Measurements from ENCODE around the gene SLC13A1. TPM values are rescaled to one million over a fixed set of nuclear protein-coding genes. Genes with fewer than 3 reads are reported as not detected.
A peak's percentile ranks its signal among the peaks of the same experiment; 100 is the strongest.
"Not testable (repeated sequence)": the region's sequence is repeated elsewhere in the genome, so short reads cannot be mapped to it uniquely, and the experiment has no call there.

Gene SLC13A1
- total RNA-seq, 1 experiment from 2014 or later: not detected

DNA sequence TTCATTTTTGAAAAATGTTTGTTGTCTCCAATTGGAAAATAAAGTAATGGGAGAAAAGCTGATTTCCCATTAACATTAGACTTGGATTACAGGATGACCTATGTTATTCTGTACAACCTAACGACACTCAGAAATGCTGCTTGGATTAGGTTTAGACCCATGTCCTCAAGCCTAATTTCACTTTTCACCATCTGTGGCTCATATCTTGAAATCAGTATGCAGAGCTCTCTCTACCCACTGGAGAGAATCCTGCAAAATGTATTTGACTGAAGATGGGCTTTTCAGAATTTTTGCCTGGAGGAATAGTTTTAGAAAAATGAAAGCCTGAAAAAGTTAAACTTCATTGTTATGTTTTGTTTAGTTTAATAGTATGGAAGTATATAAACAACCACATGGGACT, 63.8 kb downstream of the SLC13A1 start:
- in situ Hi-C loops (cut with HindIII; ENCODE audit: low sequenced_read_pairs): no loop called here
- DNase-seq (ENCODE audit: low spot score): no peak

DNA sequence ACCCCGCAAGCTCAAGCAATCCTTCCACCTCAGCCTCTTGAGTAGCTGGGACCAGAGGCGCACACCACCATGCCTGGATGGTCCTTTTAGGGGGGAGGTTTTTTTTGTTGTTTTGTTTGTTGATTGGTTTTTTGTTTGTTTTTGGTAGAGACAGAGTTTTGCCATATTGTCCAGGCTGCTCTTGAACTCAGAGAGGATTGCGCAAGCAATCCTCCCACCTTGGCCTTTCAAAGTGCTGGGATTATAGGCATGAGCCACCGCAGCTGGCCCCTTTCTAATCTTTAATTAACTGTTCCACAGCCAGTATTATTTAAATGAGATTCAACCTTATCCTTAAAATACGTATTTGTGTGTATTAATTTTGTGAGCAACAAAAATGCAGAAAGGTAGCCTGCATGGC, 65.8 kb downstream of the SLC13A1 start:
- no peak for DNase-seq (ENCODE audit: low spot score)
- in situ Hi-C loops (cut with HindIII; ENCODE audit: low sequenced_read_pairs): no loop called here

DNA sequence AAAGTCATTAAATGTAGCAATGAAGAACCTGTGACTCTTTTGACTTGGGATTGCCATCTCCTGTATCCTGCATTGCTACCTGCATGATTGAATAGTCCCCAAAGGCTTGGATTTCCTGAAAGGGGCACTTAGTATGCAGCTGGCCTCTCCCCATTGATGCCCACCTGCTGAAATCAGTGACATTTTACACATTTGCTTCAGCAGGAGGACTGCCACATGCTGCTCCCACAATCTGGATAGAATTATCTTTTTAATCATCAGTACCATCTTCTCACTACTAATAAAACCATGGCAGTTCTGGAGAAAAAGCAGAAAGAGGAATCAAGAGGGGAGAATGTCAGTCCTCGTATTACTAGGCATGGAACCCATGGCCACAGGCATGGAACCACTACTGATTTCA, 67.8 kb downstream of the SLC13A1 start:
- in situ Hi-C loops (cut with HindIII; ENCODE audit: low sequenced_read_pairs): no loop called here
- peak; percentile 98 for DNase-seq (ENCODE audit: low spot score)

DNA sequence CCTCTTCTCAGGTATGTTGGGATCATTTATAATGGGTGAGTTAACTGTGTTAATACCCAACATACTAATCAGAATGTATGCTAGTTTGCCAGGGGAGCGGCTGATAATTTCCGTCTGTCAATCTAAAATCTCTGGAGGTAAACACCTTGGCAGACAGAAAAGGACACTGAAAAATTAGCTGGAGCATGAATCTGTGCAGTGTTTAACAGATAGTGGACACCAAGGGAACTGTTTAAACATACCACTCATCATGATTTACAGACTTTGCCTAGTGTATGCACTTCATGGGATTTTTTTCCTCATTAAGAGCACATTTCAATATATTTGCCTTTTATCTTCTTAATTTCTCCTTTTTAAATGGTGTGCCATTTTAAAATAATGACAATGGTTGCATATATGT, 68.2 kb downstream of the SLC13A1 start:
- in situ Hi-C loops (cut with HindIII; ENCODE audit: low sequenced_read_pairs): no loop called here

DNA sequence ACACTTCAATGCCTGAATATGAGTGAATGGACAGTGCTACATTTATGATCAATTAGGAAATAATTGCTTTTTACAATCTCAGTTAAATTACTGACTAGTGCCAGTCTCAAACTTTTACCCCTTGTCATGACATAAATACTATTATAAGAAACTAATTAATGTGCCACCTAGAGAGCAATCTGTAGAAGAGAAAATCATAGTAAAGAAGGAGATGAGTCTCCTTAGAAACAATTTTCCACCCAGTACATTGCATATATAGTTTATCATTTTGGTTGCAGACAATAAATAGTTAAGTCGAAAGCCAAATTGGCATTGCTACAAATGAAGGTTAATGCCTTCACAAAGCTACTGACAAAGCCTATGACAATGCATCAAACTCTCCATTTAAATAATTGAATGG, 68.6 kb downstream of the SLC13A1 start:
- in situ Hi-C loops (cut with HindIII; ENCODE audit: low sequenced_read_pairs): no loop called here
- no peak for DNase-seq (ENCODE audit: low spot score)

More for the DNA sequence above, 68.2 kb downstream of the SLC13A1 start:
- peak; percentile 82 for DNase-seq (ENCODE audit: low spot score)

DNA sequence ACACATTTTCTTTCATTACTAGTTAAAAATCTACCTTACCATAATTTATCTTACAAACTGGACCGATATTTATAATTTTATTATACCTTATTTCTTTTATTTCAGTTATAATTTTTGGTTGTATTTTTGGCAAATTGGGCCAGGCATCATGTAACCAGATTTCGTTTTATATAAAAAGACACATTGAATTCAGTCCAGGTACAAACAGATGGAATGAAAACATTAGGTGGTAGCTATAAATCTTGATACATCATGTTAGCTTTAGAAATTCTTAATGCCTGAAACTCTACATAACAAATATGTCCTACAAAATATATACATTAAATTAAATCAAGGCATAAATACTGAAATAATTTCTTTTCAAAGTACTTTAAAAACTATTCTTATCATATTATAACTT, 73.1 kb downstream of the SLC13A1 start:
- in situ Hi-C loops (cut with HindIII; ENCODE audit: low sequenced_read_pairs): no loop called here
- DNase-seq (ENCODE audit: low spot score): peak; percentile 92

DNA sequence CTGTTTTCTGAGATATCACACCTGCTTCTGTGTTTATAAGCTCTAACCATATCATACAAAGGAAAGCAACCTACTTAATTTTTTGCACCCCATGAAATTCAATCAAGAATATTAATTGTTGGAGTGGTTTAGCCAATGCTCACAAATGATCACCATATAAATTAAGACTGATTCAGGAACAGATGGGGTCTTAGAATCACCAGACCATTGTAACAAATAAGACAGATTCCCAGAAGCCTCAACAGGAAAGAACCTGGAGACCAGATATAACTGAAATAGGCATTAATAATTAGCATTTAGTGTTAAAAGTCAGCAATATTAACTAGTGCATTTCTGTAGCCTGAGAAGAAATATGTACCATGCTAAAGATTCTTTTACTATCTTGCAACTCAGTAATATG, 73.6 kb downstream of the SLC13A1 start:
- DNase-seq (ENCODE audit: low spot score): peak; percentile 70
- in situ Hi-C loops (cut with HindIII; ENCODE audit: low sequenced_read_pairs): no loop called here

DNA sequence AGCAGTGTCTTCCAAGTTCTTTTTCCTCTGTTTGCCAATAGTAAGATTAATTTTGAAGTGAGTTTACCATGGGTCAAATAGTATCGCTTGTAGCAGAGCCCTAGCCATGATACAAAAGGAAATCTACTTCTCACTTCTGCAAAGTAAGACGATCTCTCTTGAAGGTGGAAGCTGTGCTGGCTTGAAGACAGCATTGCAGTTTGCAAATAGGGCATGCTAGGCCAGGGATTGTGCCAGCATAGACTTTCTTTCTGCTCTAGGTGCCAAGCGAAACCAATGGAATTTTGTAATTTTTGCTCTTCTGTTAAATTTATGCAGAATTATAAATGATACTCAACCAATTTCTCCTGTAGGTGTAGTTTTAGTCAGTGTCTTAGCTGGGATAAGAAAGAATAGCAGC, 74.5 kb downstream of the SLC13A1 start:
- in situ Hi-C loops (cut with HindIII; ENCODE audit: low sequenced_read_pairs): no loop called here
- DNase-seq (ENCODE audit: low spot score): peak; percentile 85

DNA sequence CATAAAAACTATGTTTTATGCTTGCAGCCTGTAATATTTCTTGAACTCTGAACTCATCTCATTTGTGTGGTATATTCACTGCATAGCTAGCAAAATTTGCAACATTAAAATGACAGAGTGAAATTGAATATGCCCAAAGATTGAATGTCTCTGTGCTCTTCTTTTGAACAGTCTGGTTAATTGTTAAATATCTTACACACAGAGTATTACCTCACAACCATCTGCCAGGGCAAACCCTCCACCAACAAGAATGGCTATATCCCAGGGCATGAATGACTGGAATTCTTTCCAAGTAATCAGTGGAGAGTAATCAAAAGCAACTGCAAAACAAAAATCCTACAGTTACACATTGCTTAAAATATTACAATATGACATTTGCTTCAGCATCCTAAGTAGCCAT, 76.9 kb downstream of the SLC13A1 start:
- in situ Hi-C loops (cut with HindIII; ENCODE audit: low sequenced_read_pairs): no loop called here
- DNase-seq (ENCODE audit: low spot score): peak; percentile 96

DNA sequence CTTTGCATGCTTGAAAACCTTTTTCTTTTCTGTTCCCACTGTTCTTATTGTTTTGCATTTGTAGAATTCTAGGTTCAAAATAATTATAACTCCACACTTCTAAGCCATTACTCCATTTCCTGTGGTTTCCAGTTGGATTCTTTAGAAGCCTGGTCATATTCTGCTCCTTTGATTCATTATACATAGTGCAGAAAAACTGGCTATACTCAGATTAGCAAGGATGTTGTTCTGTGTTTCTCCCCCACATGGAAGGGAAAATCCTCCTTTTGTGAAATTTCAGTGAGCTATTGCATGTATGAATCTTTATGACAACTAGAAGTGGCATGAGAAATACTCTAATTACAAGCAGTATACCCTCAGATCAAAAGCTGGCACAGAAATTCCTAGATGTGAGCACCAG, 79.5 kb downstream of the SLC13A1 start:
- DNase-seq (ENCODE audit: low spot score): no peak
- in situ Hi-C loops (cut with HindIII; ENCODE audit: low sequenced_read_pairs): no loop called here

DNA sequence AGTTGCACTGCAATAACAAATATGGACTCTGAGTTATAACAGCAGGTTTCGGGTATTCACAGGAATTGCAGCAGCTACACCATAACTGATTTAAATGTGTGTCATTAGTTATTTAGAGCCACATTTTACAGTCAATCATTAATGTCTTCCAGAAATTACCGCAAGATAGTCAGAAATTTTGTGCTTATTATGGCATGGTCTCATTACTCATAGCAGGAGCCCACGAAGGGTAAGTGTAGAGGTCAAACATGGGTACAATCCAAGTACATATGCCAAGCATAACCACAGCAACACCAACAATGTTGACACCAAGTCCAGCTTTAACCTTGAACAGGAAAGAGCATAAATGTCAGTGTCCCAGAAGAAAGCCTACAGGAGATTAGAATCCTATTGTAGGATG, 84.4 kb downstream of the SLC13A1 start:
- no peak for DNase-seq (ENCODE audit: low spot score)
- in situ Hi-C loops (cut with HindIII; ENCODE audit: low sequenced_read_pairs): no loop called here

DNA sequence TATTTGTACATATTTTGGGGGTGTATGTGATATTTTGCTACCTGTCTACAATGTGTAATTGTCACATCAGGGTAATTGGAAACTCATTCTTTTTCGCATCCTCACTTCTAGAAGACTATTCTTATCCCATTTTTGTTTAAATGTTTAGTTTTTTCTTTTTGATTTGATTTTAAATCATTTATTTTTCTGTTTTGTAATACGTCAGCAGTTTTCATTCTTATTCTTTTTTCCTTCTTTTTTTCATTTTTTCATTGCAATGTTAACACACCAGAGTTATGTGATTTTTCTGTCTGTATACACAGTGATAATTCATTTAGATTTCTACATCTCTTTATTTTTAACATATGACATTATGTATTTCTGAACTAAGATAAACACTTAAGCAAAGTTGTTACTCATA, 85.5 kb downstream of the SLC13A1 start:
- in situ Hi-C loops (cut with HindIII; ENCODE audit: low sequenced_read_pairs): no loop called here
- no peak for DNase-seq (ENCODE audit: low spot score)

DNA sequence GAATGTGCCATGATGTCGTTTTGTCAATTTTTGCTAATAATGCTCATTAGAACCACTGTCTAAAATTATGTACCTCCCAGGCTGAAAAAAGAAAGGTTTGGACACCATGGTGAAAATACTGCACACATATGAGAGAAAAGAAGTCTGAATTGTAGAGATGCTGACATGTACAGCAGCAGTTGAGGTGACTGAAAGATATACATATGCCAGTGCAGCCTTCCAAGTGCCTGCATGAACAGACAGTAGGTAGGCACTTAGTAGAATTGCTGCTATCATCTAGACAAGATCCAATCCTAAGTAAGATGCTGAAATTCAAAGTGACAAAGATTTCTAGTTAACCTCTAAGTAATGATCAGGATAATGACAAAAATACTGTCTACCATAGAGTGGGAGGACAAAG, 86.9 kb downstream of the SLC13A1 start:
- in situ Hi-C loops (cut with HindIII; ENCODE audit: low sequenced_read_pairs): no loop called here

DNA sequence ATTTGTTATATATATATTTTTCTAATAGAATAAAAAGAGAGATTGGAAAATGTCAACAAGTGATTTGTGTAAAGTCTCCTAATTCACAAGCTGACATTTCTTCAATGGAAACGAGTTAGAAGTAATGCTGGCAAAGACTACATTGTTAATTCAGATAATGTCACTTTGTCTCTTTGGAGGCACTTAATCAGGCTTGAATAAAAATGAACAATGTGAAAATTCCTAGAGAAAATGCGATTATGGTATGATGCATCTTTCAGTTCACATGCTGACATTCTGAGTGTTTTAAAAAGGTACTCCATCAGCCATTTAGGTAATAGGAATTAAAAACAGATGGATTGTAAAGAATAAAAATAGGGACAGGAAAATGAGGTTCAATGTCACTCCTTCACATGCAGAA, 100.1 kb downstream of the SLC13A1 start:
- DNase-seq (ENCODE audit: low spot score): no peak

More for the DNA sequence above, 86.9 kb downstream of the SLC13A1 start:
- DNase-seq (ENCODE audit: low spot score): no peak

DNA sequence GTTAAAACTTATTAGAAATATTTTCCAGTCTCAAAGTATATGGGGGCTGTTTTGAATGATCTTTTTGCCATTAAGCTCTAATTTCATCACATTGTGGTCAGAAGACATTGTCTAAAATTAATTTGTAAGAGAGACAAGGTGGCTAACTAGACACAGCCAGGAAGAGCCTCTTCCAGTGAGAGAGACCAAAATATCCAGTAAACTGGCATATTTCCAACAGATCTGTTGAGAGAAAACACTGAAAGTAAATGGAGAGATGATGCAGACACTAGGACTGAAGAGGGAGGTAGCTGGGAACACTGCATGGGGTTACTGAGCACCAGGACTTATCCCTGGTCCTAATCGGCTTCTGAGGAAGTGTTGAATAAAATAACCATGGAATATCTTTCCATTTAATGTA, 102.8 kb downstream of the SLC13A1 start:
- DNase-seq (ENCODE audit: low spot score): peak; percentile 80
- in situ Hi-C loops (cut with HindIII; ENCODE audit: low sequenced_read_pairs): no loop called here

More for the DNA sequence above, 100.1 kb downstream of the SLC13A1 start:
- in situ Hi-C loops (cut with HindIII; ENCODE audit: low sequenced_read_pairs): no loop called here

DNA sequence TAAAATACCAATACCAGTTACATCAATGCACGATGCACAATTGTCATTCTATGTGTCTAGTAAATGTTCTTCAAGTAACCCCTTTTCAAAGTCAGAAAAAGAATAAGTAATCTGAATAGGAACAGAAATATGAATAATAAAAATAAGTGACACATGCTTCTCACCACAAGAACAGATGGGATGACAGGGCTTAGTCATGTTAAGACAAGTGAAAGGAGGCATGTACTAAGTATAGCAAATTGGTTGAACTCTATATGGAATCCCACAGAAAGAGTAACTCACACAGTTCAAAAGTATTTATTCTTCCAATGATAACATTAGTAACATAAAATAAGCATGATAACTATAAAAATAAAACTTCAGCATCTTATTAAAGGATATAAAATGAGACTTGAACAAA, 103.3 kb downstream of the SLC13A1 start:
- peak; percentile 53 for DNase-seq (ENCODE audit: low spot score)
- in situ Hi-C loops (cut with HindIII; ENCODE audit: low sequenced_read_pairs): no loop called here

DNA sequence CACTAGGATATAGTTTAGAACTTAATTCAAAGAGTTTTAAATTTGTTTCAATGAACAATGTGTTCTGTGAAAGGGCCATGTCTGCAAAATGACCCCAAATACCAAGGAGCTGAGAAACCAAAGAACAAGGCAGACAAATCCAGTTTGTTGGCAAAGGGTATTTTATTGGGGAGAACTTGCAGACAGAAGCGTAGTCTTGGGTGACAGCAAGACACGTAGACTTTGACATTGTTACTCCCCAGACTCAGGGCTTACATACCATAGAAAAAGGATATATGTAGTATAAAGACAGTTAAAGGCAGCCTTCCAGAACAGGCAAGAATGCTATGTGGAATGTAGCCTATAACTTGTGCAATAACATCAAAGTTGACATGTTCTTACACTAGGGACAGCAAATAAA, 109.3 kb downstream of the SLC13A1 start:
- no peak for DNase-seq (ENCODE audit: low spot score)
- in situ Hi-C loops (cut with HindIII; ENCODE audit: low sequenced_read_pairs): no loop called here

DNA sequence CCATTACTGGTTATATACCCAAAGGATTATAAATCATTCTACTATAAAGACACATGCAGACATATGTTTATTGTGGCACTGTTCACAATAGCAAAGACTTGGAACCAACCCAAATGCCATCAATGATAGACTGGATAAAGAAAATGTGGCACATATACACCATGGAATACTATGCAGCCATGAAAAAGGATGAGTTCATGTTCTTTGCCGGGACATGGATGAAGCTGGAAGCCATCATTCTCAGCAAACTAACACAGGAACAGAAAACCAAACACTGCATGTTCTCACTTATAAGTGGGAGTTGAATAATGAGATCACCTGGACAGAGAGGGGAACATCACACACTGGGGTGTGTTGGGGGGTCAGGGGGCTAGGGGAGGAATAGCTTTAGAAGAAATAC, 112.9 kb downstream of the SLC13A1 start:
- DNase-seq (ENCODE audit: low spot score); in situ Hi-C loops (cut with HindIII; ENCODE audit: low sequenced_read_pairs): not testable (repeated sequence)

DNA sequence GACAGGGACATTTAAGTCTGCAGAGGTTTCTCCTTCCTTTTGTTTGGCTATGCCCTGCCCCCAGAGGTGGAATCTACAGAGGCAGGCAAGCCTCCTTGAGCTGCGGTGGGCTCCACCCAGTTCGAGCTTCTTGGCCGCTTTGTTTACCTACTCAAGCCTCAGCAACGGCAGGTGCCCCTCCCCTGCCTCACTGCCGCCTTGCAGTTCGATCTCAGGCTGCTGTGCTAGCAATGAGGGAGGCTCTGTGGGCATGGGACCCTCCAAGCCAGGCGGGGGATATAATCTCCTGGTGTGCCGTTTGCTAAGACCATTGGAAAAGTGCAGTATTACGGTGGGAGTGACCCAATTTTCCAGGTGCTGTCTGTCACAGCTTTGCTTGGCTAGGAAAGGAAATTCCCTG, 114.9 kb downstream of the SLC13A1 start:
- in situ Hi-C loops (cut with HindIII; ENCODE audit: low sequenced_read_pairs); DNase-seq (ENCODE audit: low spot score): not testable (repeated sequence)

DNA sequence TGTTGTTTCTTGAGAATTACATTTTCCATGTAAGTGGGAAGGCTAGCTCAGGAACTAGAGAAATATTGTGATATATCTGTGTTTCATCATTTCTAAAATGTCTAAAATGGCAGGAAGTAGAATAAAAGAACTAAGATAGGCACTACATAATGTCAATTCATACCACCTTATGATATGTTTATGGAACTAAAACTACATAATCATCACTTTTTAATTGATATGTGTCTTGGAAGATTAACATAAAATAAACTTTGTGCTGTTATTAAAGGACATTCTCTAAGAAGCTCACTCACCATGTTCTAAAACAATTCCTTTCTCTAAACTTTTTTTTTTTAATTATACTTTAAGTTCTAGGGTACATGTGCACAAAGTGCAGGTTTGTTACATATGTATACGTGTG, 120.7 kb downstream of the SLC13A1 start:
- no peak for DNase-seq (ENCODE audit: low spot score)
- in situ Hi-C loops (cut with HindIII; ENCODE audit: low sequenced_read_pairs): no loop called here

DNA sequence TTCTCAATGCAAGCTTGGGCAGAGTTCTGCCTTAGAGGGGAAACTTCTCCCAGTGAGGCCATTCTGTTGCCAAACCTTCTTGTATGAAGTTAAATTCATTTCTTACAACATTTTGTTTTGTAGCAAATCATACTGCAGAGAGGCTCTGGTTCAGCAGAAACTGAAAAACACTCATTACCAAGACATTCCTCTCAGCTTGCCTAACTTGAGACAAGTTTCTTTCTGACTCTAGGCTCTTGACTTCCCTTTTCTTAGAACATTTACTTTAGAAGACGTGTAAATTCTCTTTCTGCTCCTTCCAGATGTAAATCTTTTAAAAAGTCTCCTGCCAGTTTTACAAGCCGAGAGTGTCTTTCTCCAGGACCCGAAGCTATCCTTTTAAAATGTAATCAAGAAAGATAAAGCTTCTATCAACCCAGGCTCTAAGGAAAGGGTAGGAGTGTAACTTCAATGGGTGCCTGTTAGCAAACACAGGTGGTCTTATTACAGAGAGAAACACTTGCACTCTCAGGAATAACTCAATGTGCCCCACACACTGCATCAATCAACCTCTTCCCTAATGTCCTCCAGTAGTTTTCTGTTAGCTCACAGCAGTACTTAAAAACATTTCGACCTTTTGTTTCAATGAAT, 123.8 kb downstream of the SLC13A1 start:
- in situ Hi-C loops (cut with HindIII; ENCODE audit: low sequenced_read_pairs): no loop called here
- no peak for DNase-seq (ENCODE audit: low spot score)

All from G401 (cell line).